CMK (cell line): ENCODE results near the gene GABRR2.

Experiments
- DNase-seq: peaks from one replicate; pipeline ENCODE4 v3.0.0-alpha.2; 2010; ENCODE audit warnings: low read depth

The GABRR2 gene

GRCh38 chr6:89290401-89291155 lies 24.5 kb downstream of the GABRR2 start:
- DNase-seq: no peak

GRCh38 chr6:89289710-89290109 lies 25.4 kb downstream of the GABRR2 start:
- DNase-seq: no peak

- no peak for DNase-seq
Observed at GRCh38 chr6:89287351-89288028, 27.6 kb downstream of the GABRR2 start.

GRCh38 chr6:89286516-89286915 lies 28.6 kb downstream of the GABRR2 start:
- no peak for DNase-seq

GRCh38 chr6:89284963-89285735 lies 29.9 kb downstream of the GABRR2 start:
- no peak for DNase-seq

- DNase-seq: no peak
Observed at GRCh38 chr6:89284081-89284480, 31.0 kb downstream of the GABRR2 start.

- no peak for DNase-seq
Observed at GRCh38 chr6:89282749-89283148, 32.4 kb downstream of the GABRR2 start.

GRCh38 chr6:89281779-89282246 lies 33.3 kb downstream of the GABRR2 start:
- peak; percentile 44 for DNase-seq

GRCh38 chr6:89278956-89279355 lies 36.1 kb downstream of the GABRR2 start:
- DNase-seq: no peak

GRCh38 chr6:89275900-89276299 lies 39.2 kb downstream of the GABRR2 start:
- no peak for DNase-seq

GRCh38 chr6:89273816-89274215 lies 41.3 kb downstream of the GABRR2 start:
- no peak for DNase-seq

GRCh38 chr6:89272596-89272995 lies 42.5 kb downstream of the GABRR2 start:
- no peak for DNase-seq

- no peak for DNase-seq
Observed at GRCh38 chr6:89270951-89271721, 44.0 kb downstream of the GABRR2 start.

- no peak for DNase-seq
Observed at GRCh38 chr6:89269981-89270380, 45.1 kb downstream of the GABRR2 start.

- no peak for DNase-seq
Observed at GRCh38 chr6:89269252-89269651, 45.8 kb downstream of the GABRR2 start.

GRCh38 chr6:89268776-89269175 lies 46.3 kb downstream of the GABRR2 start:
- DNase-seq: peak; percentile 62

- DNase-seq: no peak
Observed at GRCh38 chr6:89267918-89268317, 47.2 kb downstream of the GABRR2 start.

GRCh38 chr6:89264296-89264695 lies 50.8 kb downstream of the GABRR2 start:
- no peak for DNase-seq

GRCh38 chr6:89260832-89261231 lies 54.3 kb downstream of the GABRR2 start:
- peak; percentile 35 for DNase-seq

- DNase-seq: no peak
Observed at GRCh38 chr6:89260310-89260709, 54.8 kb downstream of the GABRR2 start.

GRCh38 chr6:89258912-89259311 lies 56.2 kb downstream of the GABRR2 start:
- DNase-seq: no peak

- DNase-seq: no peak
Observed at GRCh38 chr6:89257781-89258180, 57.3 kb downstream of the GABRR2 start.
